Measurements from ENCODE around the gene PQBP1. TPM values are rescaled to one million over a fixed set of nuclear protein-coding genes. Genes with fewer than 3 reads are reported as not detected.
"Not testable (repeated sequence)": the region's sequence is repeated elsewhere in the genome, so short reads cannot be mapped to it uniquely, and the experiment has no call there.

The PQBP1 gene, protein sequence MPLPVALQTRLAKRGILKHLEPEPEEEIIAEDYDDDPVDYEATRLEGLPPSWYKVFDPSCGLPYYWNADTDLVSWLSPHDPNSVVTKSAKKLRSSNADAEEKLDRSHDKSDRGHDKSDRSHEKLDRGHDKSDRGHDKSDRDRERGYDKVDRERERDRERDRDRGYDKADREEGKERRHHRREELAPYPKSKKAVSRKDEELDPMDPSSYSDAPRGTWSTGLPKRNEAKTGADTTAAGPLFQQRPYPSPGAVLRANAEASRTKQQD
- total RNA-seq (10 to 100 TPM; 59.6 to 64.4 TPM), polyA plus RNA-seq (10 to 100 TPM; 80.0 to 94.1 TPM)

DNA sequence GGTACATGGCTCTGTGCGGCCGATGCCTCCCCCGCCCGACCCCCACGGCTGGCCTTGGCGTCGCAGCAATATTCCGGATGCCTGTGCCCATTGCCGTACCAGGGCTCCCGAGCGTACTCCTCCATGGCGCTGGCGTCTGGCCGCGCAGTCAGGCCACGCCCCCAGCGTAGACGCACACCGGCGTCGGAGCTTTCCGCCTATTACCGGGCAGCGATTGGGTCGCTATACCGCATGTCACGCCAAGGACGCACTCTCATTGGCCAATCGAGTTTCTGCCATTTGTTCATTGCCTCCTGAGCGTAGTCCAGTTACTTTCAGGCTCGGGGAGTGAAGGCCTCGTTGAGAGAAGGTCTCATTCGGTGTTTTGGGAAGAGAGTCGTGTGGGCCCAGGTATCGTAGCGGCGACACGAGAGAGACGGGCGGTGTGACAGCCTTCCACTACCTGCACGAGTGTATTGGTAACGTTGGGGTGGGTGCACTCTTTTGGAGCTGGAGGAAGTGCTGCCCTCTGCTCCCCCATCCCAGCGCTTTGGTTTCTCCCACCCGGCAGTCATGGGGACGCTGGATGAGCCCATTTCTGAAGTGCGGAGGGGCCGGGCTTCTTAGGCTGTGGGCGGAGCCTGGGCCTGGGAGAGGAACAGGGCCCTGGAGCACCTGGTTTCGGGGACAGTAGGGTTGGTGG is at the start of gene PQBP1, which contains the start of gene TIMM17B:
Gene PQBP1 (plus strand): TSS at position 306 of the 682 bp plus-strand sequence. CDS start 580 bp downstream, outside the sequence.
Gene TIMM17B (minus strand): TSS at position 144 of the 682 bp plus-strand sequence. CDS start 19 bp downstream, at position 125.
- intact Hi-C loops (cut with micrococcal nuclease): loop anchor here (1.0 to 5.0 kb wide), 4 partner anchors 14 to 145 kb away; partner anchors contain the start of genes HDAC6, SLC35A2 and TFE3
- Histone ChIP-seq H3K36me3 (ENCODE audit: insufficient read depth, low read length) (peaks cover 18% of the 10 kb centered on the region), H3K9me3 (ENCODE audit: control insufficient read depth in 1 of 2, low read length in 2 of 2) (no peaks in the 10 kb centered on the region), H3K4me1 (ENCODE audit: insufficient read depth, low read length) (peaks cover 24% of the 10 kb centered on the region), H3K27me3 (ENCODE audit: insufficient read depth, low read length) (no peaks in the 10 kb centered on the region), H3K4me3 (ENCODE audit: low read length in 2 of 2) (peak within 1 kb of the TSS; percentile 78 to 92), H3K27ac (ENCODE audit: low read depth, low read length) (peak within 1 kb of the TSS; percentile 93)
- POLR2A ChIA-PET (ENCODE audit: partially characterized antibody): interaction anchor here (0.7 to 3.9 kb wide), 27 partner anchors 9 to 323 kb away, joined by 3 to 47 read pairs (median 5); partner anchors contain the start of genes GRIPAP1, HDAC6, OTUD5 and PIM2
- Mint-ChIP-seq H3K4me1 (peaks cover 4 to 34% (median 17%) of the 10 kb centered on the region in 4 donors), H3K9me3 (peaks cover 0 to 1% (median 0%) of the 10 kb centered on the region in 8 donors), H3K36me3 (peaks cover 10 to 29% of the 10 kb centered on the region in 2 donors), H3K27ac (peak within 1 kb of the TSS; percentile 88 to 99 (median 96)), H3K27me3 (no peaks in the 10 kb centered on the region), H3K4me3 (peak within 1 kb of the TSS; percentile 86 to 96 (median 92))
- CTCF ChIA-PET (ENCODE audit: partially characterized antibody): interaction anchor here (0.9 to 2.4 kb wide), 5 partner anchors 9 to 266 kb away, joined by 3 to 12 read pairs (median 3); no protein-coding TSS in a partner anchor
- DNase-seq: peak; percentile 88 to 93 (median 92)

DNA sequence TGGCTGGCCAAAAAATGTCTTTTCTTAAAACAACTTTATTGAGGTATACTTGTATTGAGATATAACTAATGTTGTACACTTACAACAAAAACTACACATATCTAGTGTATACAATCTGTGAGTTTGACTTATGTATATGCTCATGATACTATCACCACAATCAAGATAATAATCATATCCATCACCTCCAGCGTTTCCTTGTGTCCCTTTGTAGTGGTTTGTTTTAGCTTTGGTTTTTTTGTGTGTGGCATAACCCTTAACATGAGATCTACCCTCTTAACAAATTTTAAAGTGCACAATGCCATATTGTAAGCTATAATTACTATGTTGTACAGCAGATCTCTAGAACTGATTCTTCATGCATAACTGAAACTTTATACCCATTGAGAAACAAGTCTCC is 48.9 kb upstream of the PQBP1 start:
- no peak overlapping the region for H3K4me3 ChIP-seq (ENCODE audit: low read length in 2 of 2)
- Mint-ChIP-seq H3K9me3 (peaks cover 0 to 5% (median 0%) of the 10 kb centered on the region in 8 donors), H3K27ac (no peak overlapping the region), H3K4me3 (peak overlapping the region in 4 of 8 donors; percentile 6 to 38 (median 14)), H3K4me1 (peaks cover 4 to 13% (median 6%) of the 10 kb centered on the region in 4 donors), H3K27me3 (peaks cover 6 to 7% of the 10 kb centered on the region in 2 donors), H3K36me3 (no peaks in the 10 kb centered on the region)
- no peak overlapping the region for H3K27ac ChIP-seq (ENCODE audit: low read depth, low read length)
- no peaks in the 10 kb centered on the region for H3K27me3 ChIP-seq (ENCODE audit: insufficient read depth, low read length)
- intact Hi-C loops (cut with micrococcal nuclease): no loop called here
- CTCF ChIA-PET (ENCODE audit: partially characterized antibody): no interaction called here
- H3K36me3 ChIP-seq (ENCODE audit: insufficient read depth, low read length): no peaks in the 10 kb centered on the region
- H3K9me3 ChIP-seq (ENCODE audit: control insufficient read depth in 1 of 2, low read length in 2 of 2): no peaks in the 10 kb centered on the region
- POLR2A ChIA-PET (ENCODE audit: partially characterized antibody): no interaction called here
- peak in 4 of 5 donors; percentile 24 to 51 (median 34) for DNase-seq
- H3K4me1 ChIP-seq (ENCODE audit: insufficient read depth, low read length): peaks cover 10% of the 10 kb centered on the region

DNA sequence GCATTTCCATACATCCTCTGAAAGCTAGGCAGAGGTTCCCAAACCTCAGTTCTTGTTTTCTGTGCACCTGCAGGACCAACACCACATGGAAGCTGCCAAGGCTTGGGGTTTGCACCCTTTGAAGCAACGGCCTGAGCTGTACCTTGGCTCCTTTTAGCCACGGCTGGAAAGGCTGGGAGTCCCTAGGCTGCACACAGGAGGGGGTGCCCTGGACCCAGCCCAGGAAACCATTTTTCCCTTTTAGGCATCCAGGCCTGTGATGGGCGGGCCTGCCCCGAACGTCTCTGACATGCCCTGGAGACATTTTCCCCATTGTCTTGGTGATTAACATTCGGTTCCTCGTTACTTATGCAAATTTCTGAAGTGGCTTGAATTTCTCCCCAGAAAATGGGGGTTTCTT is 44.9 kb upstream of the PQBP1 start:
- no peak overlapping the region for H3K27ac Mint-ChIP-seq
- ChIA-PET POLR2A (ENCODE audit: partially characterized antibody) (no interaction called here), CTCF (ENCODE audit: partially characterized antibody) (no interaction called here)
- Histone ChIP-seq H3K36me3 (ENCODE audit: insufficient read depth, low read length) (no peaks in the 10 kb centered on the region), H3K4me3 (ENCODE audit: low read length in 2 of 2) (no peak overlapping the region), H3K9me3 (ENCODE audit: control insufficient read depth in 1 of 2, low read length in 2 of 2) (no peaks in the 10 kb centered on the region), H3K27ac (ENCODE audit: low read depth, low read length) (no peak overlapping the region), H3K27me3 (ENCODE audit: insufficient read depth, low read length) (no peaks in the 10 kb centered on the region), H3K4me1 (ENCODE audit: insufficient read depth, low read length) (peaks cover 10% of the 10 kb centered on the region)
- peaks cover 7 to 14% of the 10 kb centered on the region in 2 donors for H3K27me3 Mint-ChIP-seq
- H3K4me1 Mint-ChIP-seq: peaks cover 4 to 13% (median 6%) of the 10 kb centered on the region in 4 donors
- H3K9me3 Mint-ChIP-seq: peaks cover 0 to 5% (median 0%) of the 10 kb centered on the region in 8 donors
- intact Hi-C loops (cut with micrococcal nuclease): no loop called here
- H3K4me3 Mint-ChIP-seq: no peak overlapping the region
- DNase-seq: no peak
- no peaks in the 10 kb centered on the region for H3K36me3 Mint-ChIP-seq

DNA sequence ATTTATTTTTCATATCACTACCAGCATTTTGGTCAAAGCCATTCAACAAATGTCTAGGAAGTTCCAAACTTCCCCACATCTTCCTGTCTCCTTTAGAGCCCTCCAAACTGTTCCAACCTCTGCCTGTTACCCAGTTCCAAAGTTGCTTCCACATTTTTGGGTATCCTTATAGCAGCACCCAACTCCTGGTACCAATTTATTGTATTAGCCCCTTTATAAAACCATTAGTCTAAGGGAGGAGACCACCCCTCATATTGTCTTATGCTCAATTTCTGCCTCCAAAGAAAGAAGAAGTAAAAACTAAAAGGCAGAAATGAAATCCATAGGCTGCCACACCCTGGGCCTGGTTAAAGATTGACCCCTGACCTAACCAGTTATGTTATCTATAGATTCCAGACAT is 44.2 kb upstream of the PQBP1 start:
- H3K36me3 ChIP-seq (ENCODE audit: insufficient read depth, low read length); DNase-seq; intact Hi-C loops (cut with micrococcal nuclease); H3K4me3 ChIP-seq (ENCODE audit: low read length in 2 of 2); CTCF ChIA-PET (ENCODE audit: partially characterized antibody); POLR2A ChIA-PET (ENCODE audit: partially characterized antibody); H3K4me3 Mint-ChIP-seq; H3K27ac ChIP-seq (ENCODE audit: low read depth, low read length); H3K27ac Mint-ChIP-seq; H3K9me3 ChIP-seq (ENCODE audit: control insufficient read depth in 1 of 2, low read length in 2 of 2); H3K27me3 ChIP-seq (ENCODE audit: insufficient read depth, low read length); H3K36me3 Mint-ChIP-seq; H3K4me1 ChIP-seq (ENCODE audit: insufficient read depth, low read length); H3K9me3 Mint-ChIP-seq: not testable (repeated sequence)
- Mint-ChIP-seq H3K27me3 (peaks cover 7 to 14% of the 10 kb centered on the region in 2 donors), H3K4me1 (peaks cover 4 to 13% (median 6%) of the 10 kb centered on the region in 4 donors)

DNA sequence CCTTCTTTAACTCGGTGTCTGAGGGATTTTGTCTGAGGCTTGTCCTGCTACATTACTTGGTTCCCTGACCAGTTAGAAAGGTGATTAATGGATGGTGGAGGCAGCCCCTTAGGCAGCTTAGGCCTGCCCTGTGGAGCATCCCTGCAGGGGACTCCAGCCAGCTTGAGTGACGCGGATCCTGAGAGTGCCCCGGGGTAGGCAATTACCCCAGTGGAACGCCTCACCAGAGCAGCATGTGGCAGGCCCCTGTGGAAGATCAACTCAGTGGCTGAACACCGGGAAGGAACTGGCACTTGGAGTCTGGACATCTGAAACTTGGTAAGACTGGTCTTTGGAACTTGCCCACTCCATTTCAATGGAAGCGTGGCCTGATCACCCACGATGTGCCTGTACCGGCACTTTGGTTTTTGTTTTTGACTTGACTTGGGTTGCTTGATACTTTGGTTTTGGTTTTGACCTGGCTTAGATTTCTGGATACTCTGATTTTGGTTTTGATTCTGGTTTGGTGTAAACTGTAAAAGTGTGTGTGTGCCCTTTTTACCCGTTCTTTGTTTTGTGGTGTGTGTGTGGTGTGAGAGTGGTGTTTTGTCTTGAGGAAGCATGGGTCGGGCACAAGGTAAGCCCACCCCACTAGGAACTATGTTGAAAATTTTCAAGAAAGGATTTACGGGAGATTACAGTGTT is 43.5 kb upstream of the PQBP1 start:
- H3K27ac Mint-ChIP-seq; H3K36me3 Mint-ChIP-seq; H3K36me3 ChIP-seq (ENCODE audit: insufficient read depth, low read length); H3K4me1 Mint-ChIP-seq; POLR2A ChIA-PET (ENCODE audit: partially characterized antibody); H3K4me3 Mint-ChIP-seq; H3K4me3 ChIP-seq (ENCODE audit: low read length in 2 of 2); H3K4me1 ChIP-seq (ENCODE audit: insufficient read depth, low read length); CTCF ChIA-PET (ENCODE audit: partially characterized antibody); DNase-seq; H3K27me3 ChIP-seq (ENCODE audit: insufficient read depth, low read length); H3K9me3 Mint-ChIP-seq; H3K9me3 ChIP-seq (ENCODE audit: control insufficient read depth in 1 of 2, low read length in 2 of 2); intact Hi-C loops (cut with micrococcal nuclease); H3K27ac ChIP-seq (ENCODE audit: low read depth, low read length): not testable (repeated sequence)
- H3K27me3 Mint-ChIP-seq: peaks cover 7 to 14% of the 10 kb centered on the region in 2 donors

DNA sequence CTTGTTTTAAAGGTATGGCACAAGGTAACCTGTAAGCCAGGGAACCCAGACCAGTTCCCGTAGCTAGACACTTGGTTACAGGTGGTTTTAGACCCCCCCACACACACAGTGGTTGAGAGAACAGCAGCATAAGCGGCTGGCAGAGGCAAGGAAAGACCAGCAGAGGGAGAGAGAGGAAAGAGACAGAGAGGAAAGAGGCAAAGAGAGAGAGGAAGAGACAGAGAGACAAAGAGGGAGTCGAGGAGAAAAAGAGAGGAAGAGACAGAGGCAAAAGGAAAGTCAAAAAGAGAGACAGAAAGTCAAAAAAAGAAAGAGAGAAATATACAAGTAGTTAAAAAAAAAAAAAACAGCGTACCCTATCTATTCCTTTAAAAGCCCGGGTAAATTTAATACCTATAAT is 42.8 kb upstream of the PQBP1 start:
- H3K36me3 ChIP-seq (ENCODE audit: insufficient read depth, low read length): no peaks in the 10 kb centered on the region
- H3K27ac ChIP-seq (ENCODE audit: low read depth, low read length): no peak overlapping the region
- peaks cover 0 to 5% (median 0%) of the 10 kb centered on the region in 8 donors for H3K9me3 Mint-ChIP-seq
- no peak overlapping the region for H3K4me3 Mint-ChIP-seq
- H3K4me1 Mint-ChIP-seq: peaks cover 0 to 2% (median under 1%) of the 10 kb centered on the region in 4 donors
- H3K4me3 ChIP-seq (ENCODE audit: low read length in 2 of 2): no peak overlapping the region
- POLR2A ChIA-PET (ENCODE audit: partially characterized antibody): no interaction called here
- intact Hi-C loops (cut with micrococcal nuclease): no loop called here
- no peaks in the 10 kb centered on the region for H3K4me1 ChIP-seq (ENCODE audit: insufficient read depth, low read length)
- no peaks in the 10 kb centered on the region for H3K27me3 ChIP-seq (ENCODE audit: insufficient read depth, low read length)
- CTCF ChIA-PET (ENCODE audit: partially characterized antibody): no interaction called here
- H3K36me3 Mint-ChIP-seq: no peaks in the 10 kb centered on the region
- H3K27me3 Mint-ChIP-seq: peaks cover 7 to 14% of the 10 kb centered on the region in 2 donors
- no peaks in the 10 kb centered on the region for H3K9me3 ChIP-seq (ENCODE audit: control insufficient read depth in 1 of 2, low read length in 2 of 2)
- DNase-seq: no peak
- peak overlapping the region in 2 of 7 donors; percentile 5 to 61 for H3K27ac Mint-ChIP-seq

GRCh38 chrX:48864210-48864609 is 33.5 kb upstream of the PQBP1 start:
- no peaks in the 10 kb centered on the region for H3K36me3 ChIP-seq (ENCODE audit: insufficient read depth, low read length)
- H3K27ac ChIP-seq (ENCODE audit: low read depth, low read length): no peak overlapping the region
- DNase-seq: no peak
- CTCF ChIA-PET (ENCODE audit: partially characterized antibody): no interaction called here
- H3K9me3 Mint-ChIP-seq: no peaks in the 10 kb centered on the region
- H3K4me3 Mint-ChIP-seq: no peak overlapping the region
- H3K36me3 Mint-ChIP-seq: no peaks in the 10 kb centered on the region
- H3K4me1 ChIP-seq (ENCODE audit: insufficient read depth, low read length): no peaks in the 10 kb centered on the region
- H3K27me3 Mint-ChIP-seq: peaks cover 3 to 4% of the 10 kb centered on the region in 2 donors
- H3K27ac Mint-ChIP-seq: no peak overlapping the region
- H3K27me3 ChIP-seq (ENCODE audit: insufficient read depth, low read length): no peaks in the 10 kb centered on the region
- POLR2A ChIA-PET (ENCODE audit: partially characterized antibody): no interaction called here
- intact Hi-C loops (cut with micrococcal nuclease): no loop called here
- H3K4me1 Mint-ChIP-seq: no peaks in the 10 kb centered on the region
- H3K9me3 ChIP-seq (ENCODE audit: control insufficient read depth in 1 of 2, low read length in 2 of 2): no peaks in the 10 kb centered on the region
- H3K4me3 ChIP-seq (ENCODE audit: low read length in 2 of 2): no peak overlapping the region
